H1 (cell line): Measurements from ENCODE around the gene CD164L2. TPM values are rescaled to one million over a fixed set of nuclear protein-coding genes. Genes with fewer than 3 reads are reported as not detected.

Source experiments
- ATF3 ChIP-seq: IDR thresholded peaks from 2 replicates; pipeline ENCODE4 v1.6.1; 2011; ENCODE audit warnings: low read depth, mild to moderate bottlenecking, low read length; ENCODE audit not compliant: insufficient read depth
- BCL11A ChIP-seq, 2 experiments: IDR thresholded peaks; one replicate each; pipeline ENCODE4 v1.6.1; 2011; ENCODE audit warnings: low read depth in 2 of 2, low read length in 2 of 2, mild to moderate bottlenecking in 2 of 2
- CBX5 ChIP-seq: fragments of 300-800, 300-1000 bp; sonication (generic); IDR thresholded peaks from 2 replicates; pipeline ENCODE4 v1.7.1; 2016; ENCODE audit warnings: antibody characterized with exemption, low read length, low read depth
- GABPA ChIP-seq: IDR thresholded peaks from 2 replicates; pipeline ENCODE4 v1.6.1; 2011; ENCODE audit warnings: mild to moderate bottlenecking, low read length, moderate library complexity, borderline replicate concordance; ENCODE audit not compliant: insufficient read depth
- JUN ChIP-seq: IDR thresholded peaks from 2 replicates; pipeline ENCODE4 v1.6.1; 2011; ENCODE audit warnings: low read depth, mild to moderate bottlenecking, improper control_type of control experiment, low read length
- JUND ChIP-seq: IDR thresholded peaks from 2 replicates; pipeline ENCODE4 v1.6.1; 2011; ENCODE audit warnings: mild to moderate bottlenecking, improper control_type of control experiment, low read length
- RFX5 ChIP-seq: IDR thresholded peaks from 2 replicates; pipeline ENCODE4 v1.6.1; 2011; ENCODE audit warnings: low read depth, low read length, improper control_type of control experiment, borderline replicate concordance
- SAP30 ChIP-seq: fragments of 300-600 bp; sonication (generic); IDR thresholded peaks from 2 replicates; pipeline ENCODE4 v1.7.1; 2012; ENCODE audit warnings: low read length, moderate library complexity, mild to moderate bottlenecking, inconsistent platforms; ENCODE audit not compliant: insufficient read depth, insufficient replicate concordance
- YY1 ChIP-seq: IDR thresholded peaks from 2 replicates; pipeline ENCODE4 v1.6.1; 2011; ENCODE audit warnings: low read depth, mild to moderate bottlenecking, low read length
- polyA plus RNA-seq, 7 experiments: library from polyadenylated mRNA; depleted of rRNA in 3 of 7; stranded (reverse) in 5 of 7; unstranded in 2 of 7; fragments of >200 nt in 5 of 7; fragments of 200-250 nt in 2 of 7; gene quantifications; 1 replicate in 5 of 7; 2 replicates in 1 of 7; 4 replicates in 1 of 7; pipeline versions ENCODE4 v1.2.1 to v1.2.3, GENCODE V29; 2011 to 2013; ENCODE audit warnings: missing spikeins in 2 of 7, mixed read lengths in 2 of 7
- total RNA-seq: library from RNA; stranded (reverse); fragmentation: NEBNext Ultra II Directional; extraction: Animal tissue kit (Norgen Biotek cat#: 25700); gene quantifications from 2 replicates; pipeline ENCODE4 v1.2.1, GENCODE V29; 2021
- TF ChIP-seq, protein P1 (sequence below), 3 experiments: IDR thresholded peaks; 1 replicate in 2 of 3; 2 replicates in 1 of 3; pipeline versions ENCODE4 v1.5.1 to v1.6.1; 2011; ENCODE audit warnings: low read length in 3 of 3, mild to moderate bottlenecking in 3 of 3, inconsistent platforms in 2 of 3, low read depth in 1 of 3, moderate library complexity in 1 of 3; ENCODE audit not compliant: insufficient read depth in 1 of 3; ENCODE audit errors: control extremely low read depth in 1 of 3

CD164L2 gene
- total and polyA plus RNA-seq, 2 of the 8 experiments (the other 6 are each of a cell fraction or from before 2014, with no cell fraction given): 3.3 TPM

DNA sequence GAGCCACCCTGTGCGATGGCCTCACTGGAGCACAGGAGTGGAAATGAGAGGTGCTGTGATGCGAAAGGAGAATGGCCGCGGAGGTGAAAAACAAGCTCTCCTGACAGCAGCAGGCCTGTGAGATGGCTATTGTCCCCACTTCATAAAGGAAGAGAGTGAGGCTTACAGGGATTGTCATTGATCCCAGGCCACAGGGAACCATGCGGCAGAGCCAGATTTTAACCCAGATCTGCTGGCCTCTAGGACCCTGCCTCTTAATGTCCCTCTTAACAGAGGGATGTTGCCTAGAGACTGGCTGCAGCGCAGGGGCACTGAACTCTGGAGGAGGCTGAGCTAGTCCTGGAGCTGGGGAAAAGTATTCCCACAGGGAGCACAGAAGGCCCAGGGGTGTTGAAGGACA is 44.4 kb downstream of the CD164L2 start (continued):
- TF ChIP-seq GABPA (no peak), CBX5 (no peak), SAP30 (no peak), RFX5 (no peak), JUND (no peak), JUN (no peak), ATF3 (no peak), BCL11A (IDR thresholded peaks at IDR 0.05; ENCODE audit: low read depth in 2 of 2, low read length in 2 of 2) (no peak), YY1 (no peak)
- TF ChIP-seq, protein P1, sequence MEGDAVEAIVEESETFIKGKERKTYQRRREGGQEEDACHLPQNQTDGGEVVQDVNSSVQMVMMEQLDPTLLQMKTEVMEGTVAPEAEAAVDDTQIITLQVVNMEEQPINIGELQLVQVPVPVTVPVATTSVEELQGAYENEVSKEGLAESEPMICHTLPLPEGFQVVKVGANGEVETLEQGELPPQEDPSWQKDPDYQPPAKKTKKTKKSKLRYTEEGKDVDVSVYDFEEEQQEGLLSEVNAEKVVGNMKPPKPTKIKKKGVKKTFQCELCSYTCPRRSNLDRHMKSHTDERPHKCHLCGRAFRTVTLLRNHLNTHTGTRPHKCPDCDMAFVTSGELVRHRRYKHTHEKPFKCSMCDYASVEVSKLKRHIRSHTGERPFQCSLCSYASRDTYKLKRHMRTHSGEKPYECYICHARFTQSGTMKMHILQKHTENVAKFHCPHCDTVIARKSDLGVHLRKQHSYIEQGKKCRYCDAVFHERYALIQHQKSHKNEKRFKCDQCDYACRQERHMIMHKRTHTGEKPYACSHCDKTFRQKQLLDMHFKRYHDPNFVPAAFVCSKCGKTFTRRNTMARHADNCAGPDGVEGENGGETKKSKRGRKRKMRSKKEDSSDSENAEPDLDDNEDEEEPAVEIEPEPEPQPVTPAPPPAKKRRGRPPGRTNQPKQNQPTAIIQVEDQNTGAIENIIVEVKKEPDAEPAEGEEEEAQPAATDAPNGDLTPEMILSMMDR (IDR thresholded peaks at IDR 0.05; ENCODE audit: control extremely low read depth in 1 of 3, insufficient read depth in 1 of 3, low read depth in 1 of 3, low read length in 3 of 3): no peak
